ENCODE measurements around the gene FAM120B.

FAM120B gene

GRCh38 chr6:170435766-170436165, 129.2 kb downstream of the FAM120B start:
- Histone ChIP-seq H3K4me3 (no peak overlapping the region), H3K4me2 (peak overlapping the region; percentile 26; the same call in 1 of the 2 replicates), H3K9ac (no peak overlapping the region), H3K36me3 (no peaks in the 10 kb centered on the region), H3K27ac (no peak overlapping the region), H3K27me3 (no peaks in the 10 kb centered on the region), H3K9me3 (peaks cover 18% of the 10 kb centered on the region), H4K20me1 (no peaks in the 10 kb centered on the region), H3K4me1 (peaks cover 26% of the 10 kb centered on the region)
- no peak for TF ChIP-seq Cebpa-rat (IDR thresholded peaks at IDR 0.05)

DNA sequence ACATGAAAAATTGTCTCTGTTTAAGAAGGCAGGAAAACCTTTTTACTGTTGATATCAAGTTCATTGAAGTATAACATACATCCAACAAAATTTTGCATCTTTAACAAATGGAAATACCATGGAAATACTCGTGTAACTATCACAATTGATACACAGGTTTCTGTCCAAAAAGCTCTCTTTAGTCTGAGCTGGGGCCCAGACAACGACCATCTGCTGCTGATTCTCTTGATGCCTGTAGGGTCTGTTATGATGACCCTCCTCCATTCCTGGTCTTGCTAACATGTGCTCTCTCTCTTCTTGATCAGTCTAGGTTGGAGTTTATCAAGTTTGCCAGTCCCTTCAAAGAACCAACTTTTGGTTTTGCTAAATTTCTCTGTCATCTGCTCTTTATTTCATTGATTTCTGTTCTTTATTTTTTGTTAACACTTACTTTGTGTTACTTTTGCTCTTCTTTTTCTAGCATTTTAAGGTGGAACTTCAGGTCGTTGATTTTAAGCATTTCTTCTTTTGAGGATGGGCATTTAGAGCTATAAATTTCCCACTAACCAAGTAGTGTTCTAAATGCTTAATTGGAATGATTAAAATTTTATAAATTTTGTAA, 129.8 kb downstream of the FAM120B start:
- H3K4me2 ChIP-seq: peak overlapping the region; percentile 26; the same call in 1 of the 2 replicates
- H3K36me3 ChIP-seq: no peaks in the 10 kb centered on the region
- no peak overlapping the region for H3K27ac ChIP-seq
- no peaks in the 10 kb centered on the region for H4K20me1 ChIP-seq
- no peak for TF ChIP-seq Cebpa-rat (IDR thresholded peaks at IDR 0.05)
- peaks cover 18% of the 10 kb centered on the region for H3K9me3 ChIP-seq
- H3K27me3 ChIP-seq: no peaks in the 10 kb centered on the region
- H3K4me1 ChIP-seq: peaks cover 26% of the 10 kb centered on the region
- H3K9ac ChIP-seq: no peak overlapping the region
- no peak overlapping the region for H3K4me3 ChIP-seq

DNA sequence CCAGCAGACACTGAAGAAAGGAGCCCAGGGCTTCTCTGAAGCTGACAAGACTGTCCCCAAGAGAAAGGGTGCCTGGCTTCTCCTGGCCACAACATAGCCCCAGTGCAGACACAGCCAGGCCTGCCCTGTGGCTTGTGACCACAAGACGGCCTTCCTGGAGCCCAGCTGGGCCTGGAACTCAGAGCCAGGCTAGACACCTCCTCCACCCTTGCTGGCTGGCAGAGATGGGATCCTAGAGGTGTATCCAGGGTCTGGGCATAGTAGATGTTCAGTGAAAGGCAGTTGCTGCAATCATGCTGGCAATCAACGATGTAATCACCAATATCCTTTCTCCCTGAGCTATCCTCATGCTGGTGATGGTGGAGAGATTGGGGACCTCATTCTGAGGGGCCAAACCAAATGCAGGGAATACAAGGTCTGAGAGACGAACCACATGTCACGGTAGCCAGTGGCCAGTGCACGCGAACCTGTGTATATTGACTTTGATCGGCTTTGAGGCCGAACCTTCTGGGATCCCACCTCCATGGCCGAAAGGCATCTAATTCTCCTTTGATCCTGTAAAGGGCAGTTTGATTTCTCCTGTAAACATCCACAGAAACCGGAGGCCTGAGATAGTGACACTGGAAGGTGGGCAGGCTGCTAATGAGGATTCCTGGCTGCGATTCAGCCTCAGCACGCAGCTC, 131.3 kb downstream of the FAM120B start:
- H3K27me3 ChIP-seq: no peaks in the 10 kb centered on the region
- no peaks in the 10 kb centered on the region for H4K20me1 ChIP-seq
- H3K4me2 ChIP-seq: peak overlapping the region; percentile 64
- peaks cover 18% of the 10 kb centered on the region for H3K9me3 ChIP-seq
- H3K4me3 ChIP-seq: no peak overlapping the region
- no peak overlapping the region for H3K27ac ChIP-seq
- TF ChIP-seq Cebpa-rat (IDR thresholded peaks at IDR 0.05): no peak
- H3K36me3 ChIP-seq: no peaks in the 10 kb centered on the region
- peaks cover 26% of the 10 kb centered on the region for H3K4me1 ChIP-seq
- peak overlapping the region; percentile 11; the same call in 1 of the 2 replicates for H3K9ac ChIP-seq

GRCh38 chr6:170438402-170438753, 131.8 kb downstream of the FAM120B start:
- Histone ChIP-seq H3K4me2 (peak overlapping the region; percentile 64), H3K4me3 (no peak overlapping the region), H3K27ac (no peak overlapping the region)

DNA sequence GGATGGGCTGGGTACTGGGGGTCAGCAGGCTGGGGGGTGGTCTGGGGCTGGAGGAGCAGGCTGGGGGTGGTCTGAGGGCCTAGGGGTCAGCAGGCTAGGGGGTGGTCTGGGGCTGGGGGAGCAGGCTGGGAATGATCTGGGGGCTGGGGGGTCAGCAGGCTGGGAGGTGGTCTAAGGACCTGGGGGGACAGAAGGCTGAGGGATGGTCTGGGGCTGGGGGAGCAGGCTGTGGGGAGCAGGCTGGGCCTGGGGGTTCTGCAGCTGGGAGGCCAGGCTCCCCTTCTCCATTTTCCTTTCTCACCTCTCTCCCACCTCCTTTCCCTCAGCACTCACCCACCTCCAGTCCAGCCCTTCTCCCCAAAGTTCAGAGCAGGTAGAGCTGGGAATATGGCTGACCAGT, 132.3 kb downstream of the FAM120B start:
- Histone ChIP-seq H3K27ac (no peak overlapping the region), H3K9me3 (peaks cover 18% of the 10 kb centered on the region), H3K4me3 (no peak overlapping the region), H3K27me3 (no peaks in the 10 kb centered on the region), H3K36me3 (no peaks in the 10 kb centered on the region), H3K9ac (no peak overlapping the region), H3K4me1 (peaks cover 26% of the 10 kb centered on the region), H3K4me2 (no peak overlapping the region), H4K20me1 (no peaks in the 10 kb centered on the region)
- no peak for TF ChIP-seq Cebpa-rat (IDR thresholded peaks at IDR 0.05)

More at GRCh38 chr6:170438402-170438753, 131.8 kb downstream of the FAM120B start:
- Histone ChIP-seq H3K9ac (peak overlapping the region; percentile 11; the same call in 1 of the 2 replicates), H4K20me1 (no peaks in the 10 kb centered on the region), H3K4me1 (peaks cover 26% of the 10 kb centered on the region), H3K27me3 (no peaks in the 10 kb centered on the region), H3K36me3 (no peaks in the 10 kb centered on the region), H3K9me3 (peaks cover 18% of the 10 kb centered on the region)
- TF ChIP-seq Cebpa-rat (IDR thresholded peaks at IDR 0.05): no peak

GRCh38 chr6:170439366-170440361, 133.1 kb downstream of the FAM120B start:
- H3K27ac ChIP-seq: no peak overlapping the region
- H3K27me3 ChIP-seq: no peaks in the 10 kb centered on the region
- no peak overlapping the region for H3K9ac ChIP-seq
- H3K4me3 ChIP-seq: no peak overlapping the region
- peaks cover 18% of the 10 kb centered on the region for H3K9me3 ChIP-seq
- H3K4me2 ChIP-seq: no peak overlapping the region
- H3K36me3 ChIP-seq: no peaks in the 10 kb centered on the region
- TF ChIP-seq Cebpa-rat (IDR thresholded peaks at IDR 0.05): no peak
- peaks cover 26% of the 10 kb centered on the region for H3K4me1 ChIP-seq
- H4K20me1 ChIP-seq: no peaks in the 10 kb centered on the region

- no peak overlapping the region for H3K4me3 ChIP-seq
- H3K9me3 ChIP-seq: peaks cover 17% of the 10 kb centered on the region
- no peaks in the 10 kb centered on the region for H4K20me1 ChIP-seq
- no peaks in the 10 kb centered on the region for H3K27me3 ChIP-seq
- no peak overlapping the region for H3K9ac ChIP-seq
- no peak overlapping the region for H3K4me2 ChIP-seq
- peaks cover 25% of the 10 kb centered on the region for H3K4me1 ChIP-seq
- H3K36me3 ChIP-seq: no peaks in the 10 kb centered on the region
- no peak overlapping the region for H3K27ac ChIP-seq
- no peak for TF ChIP-seq Cebpa-rat (IDR thresholded peaks at IDR 0.05)
These were observed 133.9 kb downstream of the FAM120B start for GRCh38 chr6:170440437-170440836.

DNA sequence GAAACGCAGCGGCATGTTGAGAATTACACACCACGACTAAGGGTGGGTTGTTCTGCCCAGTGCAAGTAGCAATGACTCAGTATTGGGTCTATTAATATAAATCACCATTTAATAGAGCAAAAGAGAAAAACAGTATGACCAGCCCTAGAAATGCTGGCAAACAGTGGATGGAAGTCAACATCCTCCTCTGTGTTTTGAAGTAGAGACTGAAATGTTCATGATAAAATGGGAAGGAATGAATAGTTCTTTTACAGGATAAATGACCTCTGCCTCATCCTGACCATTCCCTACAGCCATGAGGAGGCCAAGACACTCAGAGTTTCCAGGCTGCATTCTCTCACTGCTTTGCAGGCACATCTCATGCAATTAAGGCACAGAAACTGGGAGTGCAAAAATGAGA, 134.8 kb downstream of the FAM120B start:
- no peaks in the 10 kb centered on the region for H3K36me3 ChIP-seq
- H3K27ac ChIP-seq: no peak overlapping the region
- no peak overlapping the region for H3K9ac ChIP-seq
- no peak overlapping the region for H3K4me2 ChIP-seq
- H3K27me3 ChIP-seq: no peaks in the 10 kb centered on the region
- no peak overlapping the region for H3K4me3 ChIP-seq
- peaks cover 8% of the 10 kb centered on the region for H3K9me3 ChIP-seq
- peaks cover 19% of the 10 kb centered on the region for H3K4me1 ChIP-seq
- no peak for TF ChIP-seq Cebpa-rat (IDR thresholded peaks at IDR 0.05)
- no peaks in the 10 kb centered on the region for H4K20me1 ChIP-seq

DNA sequence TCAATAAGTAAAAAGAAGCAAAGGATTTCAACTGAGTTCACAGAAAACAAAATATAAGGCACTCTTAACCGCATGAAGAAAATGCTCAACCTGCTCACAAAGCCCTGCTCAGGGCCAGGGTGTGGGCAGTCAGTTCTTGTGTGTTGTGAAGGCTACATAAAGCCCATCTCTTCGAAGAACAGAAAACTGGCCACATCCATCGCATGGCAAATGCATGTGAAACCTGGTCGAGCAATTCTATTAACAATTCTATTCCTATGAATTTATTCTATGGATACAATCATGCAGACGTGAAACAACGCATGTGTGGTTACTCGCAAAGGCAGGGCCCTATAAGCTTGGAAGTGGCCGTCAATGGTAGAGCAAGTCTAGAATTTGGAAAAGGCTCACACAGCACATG, 136.0 kb downstream of the FAM120B start:
- Histone ChIP-seq H4K20me1 (no peaks in the 10 kb centered on the region), H3K4me3 (no peak overlapping the region), H3K27me3 (no peaks in the 10 kb centered on the region), H3K4me1 (peaks cover 13% of the 10 kb centered on the region), H3K9me3 (no peaks in the 10 kb centered on the region), H3K27ac (no peak overlapping the region), H3K4me2 (no peak overlapping the region), H3K9ac (no peak overlapping the region), H3K36me3 (no peaks in the 10 kb centered on the region)
- TF ChIP-seq Cebpa-rat (IDR thresholded peaks at IDR 0.05): no peak
